Neural cell (in vitro differentiated cells): ENCODE measurements around the gene DAP3. TPM values are rescaled to one million over a fixed set of nuclear protein-coding genes. Genes with fewer than 3 reads are reported as not detected.

Experiments used
- H2AFZ ChIP-seq: fragments of 200-600, 300-800 bp; sonication (generic), shearing (Covaris generic); 2 replicates; pipeline ENCODE4 v1.6.0; 2014; ENCODE audit warnings: low read depth, mild to moderate bottlenecking, antibody characterized with exemption, low read length, moderate library complexity
- H3F3A ChIP-seq: fragments of 200-600 bp; shearing (Covaris generic); 2 replicates; pipeline ENCODE4 v1.6.1; 2016; ENCODE audit warnings: mild to moderate bottlenecking, moderate library complexity, mixed read lengths, antibody characterized with exemption, low read length; ENCODE audit not compliant: insufficient read depth, poor library complexity, severe bottlenecking
- H3K27ac ChIP-seq: fragments of 200-600, 300-800 bp; sonication (generic), shearing (Covaris generic); 2 replicates; pipeline ENCODE4 v1.5.1; 2014; ENCODE audit warnings: mild to moderate bottlenecking, low read length, moderate library complexity
- H3K27me3 ChIP-seq: fragments of 300-800, 200-600 bp; sonication (generic), shearing (Covaris generic); 2 replicates; pipeline ENCODE4 v1.6.0; 2014; ENCODE audit warnings: mild to moderate bottlenecking, low read depth, low read length, moderate library complexity; ENCODE audit not compliant: insufficient read depth
- H3K36me3 ChIP-seq: fragments of 300-800, 200-600 bp; sonication (generic), shearing (Covaris generic); 2 replicates; pipeline ENCODE4 v1.5.1; 2014; ENCODE audit warnings: mild to moderate bottlenecking, antibody characterized with exemption, low read length, moderate library complexity; ENCODE audit not compliant: insufficient read depth
- H3K4me2 ChIP-seq: fragments of 300-800, 200-600 bp; sonication (generic), shearing (Covaris generic); 2 replicates; pipeline ENCODE4 v1.6.0; 2014; ENCODE audit warnings: mild to moderate bottlenecking, low read length
- H3K4me3 ChIP-seq: fragments of 300-800, 200-600 bp; sonication (generic), shearing (Covaris generic); 2 replicates; pipeline ENCODE4 v1.5.1; 2014; ENCODE audit warnings: mild to moderate bottlenecking, low read length, moderate library complexity
- H3K79me2 ChIP-seq: fragments of 200-600 bp; shearing (Covaris generic); replicated peaks from 2 replicates; pipeline ENCODE4 v1.6.0; 2014; ENCODE audit warnings: mild to moderate bottlenecking, low read length, moderate library complexity; ENCODE audit not compliant: insufficient read depth
- H3K9ac ChIP-seq: fragments of 300-800, 200-600 bp; sonication (generic), shearing (Covaris generic); 2 replicates; pipeline ENCODE4 v1.6.1; 2016; ENCODE audit warnings: mild to moderate bottlenecking, low read length, mixed read lengths
- H3K9me2 ChIP-seq: fragments of 200-600 bp; shearing (Covaris generic); 2 replicates; pipeline ENCODE4 v1.6.1; 2016; ENCODE audit warnings: mild to moderate bottlenecking, low read length, mixed read lengths; ENCODE audit not compliant: insufficient read depth
- H3K9me3 ChIP-seq: fragments of 200-600, 300-800 bp; sonication (generic), shearing (Covaris generic); 2 replicates; pipeline ENCODE4 v1.6.1; 2016; ENCODE audit warnings: mild to moderate bottlenecking, mixed run types, low read length, moderate library complexity, mixed read lengths
- H4K20me1 ChIP-seq: fragments of 200-600 bp; shearing (Covaris generic); 2 replicates; pipeline ENCODE4 v1.6.1; 2016; ENCODE audit warnings: mild to moderate bottlenecking, mixed run types; ENCODE audit not compliant: insufficient read depth
- EP300 ChIP-seq: fragments of 450-650 bp; conservative IDR thresholded peaks from 2 replicates; pipeline ENCODE4 v1.6.1; 2014; ENCODE audit warnings: antibody characterized with exemption, mild to moderate bottlenecking, moderate library complexity; ENCODE audit not compliant: poor library complexity, severe bottlenecking
- EZH2 ChIP-seq: fragments of 200-600, 300-800 bp; shearing (Covaris generic), sonication (generic); IDR thresholded peaks from 2 replicates; pipeline ENCODE4 v1.6.1; 2014; ENCODE audit warnings: antibody characterized with exemption, low read length, borderline replicate concordance, mild to moderate bottlenecking; ENCODE audit not compliant: insufficient read depth, poor library complexity, severe bottlenecking
- MXI1 ChIP-seq: fragments of 450-650 bp; conservative IDR thresholded peaks from 2 replicates; pipeline ENCODE4 v1.6.1; 2014; ENCODE audit warnings: antibody characterized with exemption, mild to moderate bottlenecking; ENCODE audit not compliant: poor library complexity, severe bottlenecking
- POLR2AphosphoS5 ChIP-seq: IDR thresholded peaks from 2 replicates; pipeline ENCODE4 v1.6.1; 2012
- RAD21 ChIP-seq: fragments of 450-650 bp; conservative IDR thresholded peaks from 2 replicates; pipeline ENCODE4 v1.6.1; 2014; ENCODE audit warnings: antibody characterized with exemption, mild to moderate bottlenecking, moderate library complexity
- SMC3 ChIP-seq: fragments of 450-650 bp; conservative IDR thresholded peaks from 2 replicates; pipeline ENCODE4 v1.6.1; 2014; ENCODE audit warnings: antibody characterized with exemption, mild to moderate bottlenecking, moderate library complexity; ENCODE audit not compliant: poor library complexity
- TAF1 ChIP-seq: IDR thresholded peaks from 2 replicates; pipeline ENCODE4 v1.6.1; 2012; ENCODE audit warnings: low read depth
- polyA plus RNA-seq: library from polyadenylated mRNA; depleted of rRNA; stranded (reverse); fragments of >200 nt; gene quantifications from 2 replicates; pipeline ENCODE4 v1.2.3, GENCODE V29; 2014
- TF ChIP-seq, protein P1 (sequence below): IDR thresholded peaks from 2 replicates; pipeline ENCODE4 v1.6.1; 2012; ENCODE audit warnings: borderline replicate concordance
- TF ChIP-seq, protein P2 (sequence below): fragments of 450-650 bp; IDR thresholded peaks from 2 replicates; pipeline ENCODE4 v1.5.1; 2014; ENCODE audit warnings: antibody characterized with exemption, mild to moderate bottlenecking, moderate library complexity; ENCODE audit not compliant: poor library complexity, severe bottlenecking

DAP3 gene
- polyA plus RNA-seq, 1 donor from 2014 or later: 180 TPM

DNA sequence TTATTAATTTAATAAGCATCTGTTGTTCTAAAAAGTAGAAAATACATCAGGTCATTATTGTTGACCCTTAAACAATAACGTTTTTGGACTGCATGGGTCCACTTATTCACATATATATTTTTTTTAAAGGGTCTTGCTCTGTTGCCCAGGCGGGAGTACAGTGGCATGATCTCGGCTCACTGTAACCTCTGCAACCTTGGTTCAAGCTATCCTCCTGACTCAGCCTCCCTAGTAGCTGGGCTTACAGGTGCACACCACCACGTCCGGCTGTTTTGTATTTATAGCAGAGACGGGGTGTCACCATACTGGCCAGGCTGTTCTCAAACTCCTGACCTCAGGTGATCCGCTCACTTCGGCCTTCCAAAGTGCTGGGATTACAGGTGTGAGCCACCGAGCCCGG, 53.0 kb downstream of the DAP3 start:
- Histone ChIP-seq H3K9ac (no peak overlapping the region), H3K27me3 (no peaks in the 10 kb centered on the region), H3K36me3 (no peaks in the 10 kb centered on the region), H3K9me2 (no peaks in the 10 kb centered on the region), H3K9me3 (no peaks in the 10 kb centered on the region), H4K20me1 (no peaks in the 10 kb centered on the region), H3F3A (no peaks in the 10 kb centered on the region), H2AFZ (no peak overlapping the region), H3K4me2 (no peak overlapping the region), H3K79me2 (no peaks in the 10 kb centered on the region), H3K4me3 (no peak overlapping the region), H3K27ac (no peak overlapping the region)
- TF ChIP-seq, protein P1, sequence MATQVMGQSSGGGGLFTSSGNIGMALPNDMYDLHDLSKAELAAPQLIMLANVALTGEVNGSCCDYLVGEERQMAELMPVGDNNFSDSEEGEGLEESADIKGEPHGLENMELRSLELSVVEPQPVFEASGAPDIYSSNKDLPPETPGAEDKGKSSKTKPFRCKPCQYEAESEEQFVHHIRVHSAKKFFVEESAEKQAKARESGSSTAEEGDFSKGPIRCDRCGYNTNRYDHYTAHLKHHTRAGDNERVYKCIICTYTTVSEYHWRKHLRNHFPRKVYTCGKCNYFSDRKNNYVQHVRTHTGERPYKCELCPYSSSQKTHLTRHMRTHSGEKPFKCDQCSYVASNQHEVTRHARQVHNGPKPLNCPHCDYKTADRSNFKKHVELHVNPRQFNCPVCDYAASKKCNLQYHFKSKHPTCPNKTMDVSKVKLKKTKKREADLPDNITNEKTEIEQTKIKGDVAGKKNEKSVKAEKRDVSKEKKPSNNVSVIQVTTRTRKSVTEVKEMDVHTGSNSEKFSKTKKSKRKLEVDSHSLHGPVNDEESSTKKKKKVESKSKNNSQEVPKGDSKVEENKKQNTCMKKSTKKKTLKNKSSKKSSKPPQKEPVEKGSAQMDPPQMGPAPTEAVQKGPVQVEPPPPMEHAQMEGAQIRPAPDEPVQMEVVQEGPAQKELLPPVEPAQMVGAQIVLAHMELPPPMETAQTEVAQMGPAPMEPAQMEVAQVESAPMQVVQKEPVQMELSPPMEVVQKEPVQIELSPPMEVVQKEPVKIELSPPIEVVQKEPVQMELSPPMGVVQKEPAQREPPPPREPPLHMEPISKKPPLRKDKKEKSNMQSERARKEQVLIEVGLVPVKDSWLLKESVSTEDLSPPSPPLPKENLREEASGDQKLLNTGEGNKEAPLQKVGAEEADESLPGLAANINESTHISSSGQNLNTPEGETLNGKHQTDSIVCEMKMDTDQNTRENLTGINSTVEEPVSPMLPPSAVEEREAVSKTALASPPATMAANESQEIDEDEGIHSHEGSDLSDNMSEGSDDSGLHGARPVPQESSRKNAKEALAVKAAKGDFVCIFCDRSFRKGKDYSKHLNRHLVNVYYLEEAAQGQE: no peak
- TF ChIP-seq, protein P2, sequence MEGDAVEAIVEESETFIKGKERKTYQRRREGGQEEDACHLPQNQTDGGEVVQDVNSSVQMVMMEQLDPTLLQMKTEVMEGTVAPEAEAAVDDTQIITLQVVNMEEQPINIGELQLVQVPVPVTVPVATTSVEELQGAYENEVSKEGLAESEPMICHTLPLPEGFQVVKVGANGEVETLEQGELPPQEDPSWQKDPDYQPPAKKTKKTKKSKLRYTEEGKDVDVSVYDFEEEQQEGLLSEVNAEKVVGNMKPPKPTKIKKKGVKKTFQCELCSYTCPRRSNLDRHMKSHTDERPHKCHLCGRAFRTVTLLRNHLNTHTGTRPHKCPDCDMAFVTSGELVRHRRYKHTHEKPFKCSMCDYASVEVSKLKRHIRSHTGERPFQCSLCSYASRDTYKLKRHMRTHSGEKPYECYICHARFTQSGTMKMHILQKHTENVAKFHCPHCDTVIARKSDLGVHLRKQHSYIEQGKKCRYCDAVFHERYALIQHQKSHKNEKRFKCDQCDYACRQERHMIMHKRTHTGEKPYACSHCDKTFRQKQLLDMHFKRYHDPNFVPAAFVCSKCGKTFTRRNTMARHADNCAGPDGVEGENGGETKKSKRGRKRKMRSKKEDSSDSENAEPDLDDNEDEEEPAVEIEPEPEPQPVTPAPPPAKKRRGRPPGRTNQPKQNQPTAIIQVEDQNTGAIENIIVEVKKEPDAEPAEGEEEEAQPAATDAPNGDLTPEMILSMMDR: no peak
- no peak for TF ChIP-seq EZH2
- no peak for TF ChIP-seq MXI1
- TF ChIP-seq RAD21: no peak
- no peak for TF ChIP-seq TAF1
- TF ChIP-seq SMC3: no peak
- no peak for TF ChIP-seq POLR2AphosphoS5
- TF ChIP-seq EP300: no peak

DNA sequence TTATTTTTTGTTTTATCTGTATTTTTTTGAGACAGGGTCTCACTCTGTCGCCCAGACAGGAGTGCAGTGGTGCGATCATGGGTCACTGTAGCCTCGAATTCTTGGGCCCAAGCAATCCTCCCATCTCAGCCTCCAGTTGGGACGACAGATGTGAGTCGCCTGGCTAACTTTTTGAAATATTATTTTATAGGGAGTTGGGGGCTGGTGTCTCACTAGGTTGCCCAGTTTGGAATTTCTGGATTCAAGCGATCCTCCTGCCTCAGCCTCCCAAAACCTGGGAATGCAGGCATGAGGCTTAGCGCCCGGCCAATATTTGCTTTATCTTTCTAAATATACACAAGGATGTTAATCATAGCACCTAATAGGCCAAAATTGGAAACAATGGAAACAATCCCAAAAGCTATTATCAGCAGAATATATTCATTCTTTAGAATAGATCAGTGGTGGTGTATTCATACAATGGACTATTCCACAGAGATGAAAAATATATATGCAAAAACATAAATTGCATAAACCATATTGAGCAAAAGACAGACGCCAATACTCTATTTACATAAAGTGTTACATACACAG, 55.9 kb downstream of the DAP3 start:
- H3K9ac ChIP-seq: peak overlapping the region; percentile 63
- H3K27ac ChIP-seq: peak overlapping the region; percentile 59
- no peaks in the 10 kb centered on the region for H3K27me3 ChIP-seq
- peak overlapping the region; percentile 17 for H2AFZ ChIP-seq
- H3K4me3 ChIP-seq: peak overlapping the region; percentile 77
- H3K4me2 ChIP-seq: peak overlapping the region; percentile 56
- H3K79me2 ChIP-seq: no peaks in the 10 kb centered on the region
- H3K36me3 ChIP-seq: no peaks in the 10 kb centered on the region
- H4K20me1 ChIP-seq: no peaks in the 10 kb centered on the region
- H3K9me2 ChIP-seq: no peaks in the 10 kb centered on the region
- TF ChIP-seq, protein P1: no peak
- no peak for TF ChIP-seq TAF1
- no peak for TF ChIP-seq EP300
- no peak for TF ChIP-seq MXI1
- no peak for TF ChIP-seq POLR2AphosphoS5
- TF ChIP-seq, protein P2: no peak
- no peak for TF ChIP-seq SMC3
- H3F3A ChIP-seq: no peaks in the 10 kb centered on the region
- no peaks in the 10 kb centered on the region for H3K9me3 ChIP-seq
